Esophagus muscularis mucosa (tissue), 4 donors: ENCODE results near the gene GABRD.

ENCODE experiments used
- CTCF ChIP-seq, 3 experiments: fragments of 200-600 bp in 2 of 3; fragments of 450-650 bp in 1 of 3; sonication (generic) in 2 of 3; IDR thresholded peaks; one replicate each; pipeline ENCODE4 v1.5.1; 2017 to 2019; ENCODE audit warnings: antibody characterized with exemption in 3 of 3, mild to moderate bottlenecking in 2 of 3, moderate library complexity in 1 of 3
- EP300 ChIP-seq: sonication (generic); formaldehyde crosslinking; IDR thresholded peaks from one replicate; pipeline ENCODE4 v1.6.1; 2017; ENCODE audit warnings: antibody characterized with exemption
- POLR2A ChIP-seq: fragments of 450-650 bp; IDR thresholded peaks from one replicate; pipeline ENCODE4 v1.6.1; 2017; ENCODE audit warnings: antibody characterized with exemption, moderate library complexity, mild to moderate bottlenecking, low read depth
- POLR2AphosphoS5 ChIP-seq, 2 donors: sonication (generic); formaldehyde crosslinking; IDR thresholded peaks; one replicate each; pipeline ENCODE4 v1.6.1; 2017; ENCODE audit warnings: antibody characterized with exemption in 2 of 2

GRCh38 chr1:2032737-2033136 is 13.6 kb downstream of the GABRD start:
- TF ChIP-seq POLR2AphosphoS5 (IDR thresholded peaks at IDR 0.05) = no peak
- TF ChIP-seq CTCF (IDR thresholded peaks at IDR 0.05) = no peak
- TF ChIP-seq POLR2A = no peak
- TF ChIP-seq EP300 = no peak
